ENCODE measurements around the gene PER2. TPM values are rescaled to one million over a fixed set of nuclear protein-coding genes. Genes with fewer than 3 reads are reported as not detected.
"Not testable (repeated sequence)": the region's sequence is repeated elsewhere in the genome, so short reads cannot be mapped to it uniquely, and the experiment has no call there.

PER2 gene
- total and polyA plus RNA-seq, 8 donors = 4.4 to 188 (median 23.2) TPM

DNA sequence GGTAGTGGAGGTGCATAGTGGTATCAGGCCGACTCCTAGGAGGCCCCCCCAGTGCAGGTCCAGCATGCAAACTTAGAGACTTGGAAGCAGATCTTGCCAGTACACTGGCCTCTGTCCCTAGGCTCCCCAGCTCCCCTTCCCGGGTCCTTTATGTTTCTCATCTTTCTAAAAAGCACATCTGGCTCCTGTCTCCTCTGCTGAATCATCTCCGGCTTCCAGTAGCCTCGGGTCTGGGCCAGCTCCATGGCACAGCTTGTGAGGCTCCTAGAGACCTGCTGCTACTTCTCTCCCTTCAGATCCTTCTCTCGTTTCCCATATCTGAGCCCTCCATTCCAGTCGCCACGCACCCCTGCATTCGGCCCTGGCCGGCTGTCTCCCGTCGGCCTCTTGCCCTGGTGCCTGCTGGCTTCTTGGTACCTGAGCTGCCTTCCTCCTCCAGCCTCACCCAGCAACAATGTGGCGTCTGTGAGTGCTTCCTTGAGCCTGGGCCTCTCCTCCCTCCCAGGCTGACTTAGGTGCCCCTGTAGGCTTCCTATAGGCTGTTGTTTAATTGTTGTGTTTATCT, 38.5 kb upstream of the PER2 start:
- Histone ChIP-seq H3K27ac (no peak overlapping the region), H3K9me3 (no peaks in the 10 kb centered on the region), H3K27me3 (no peaks in the 10 kb centered on the region), H3K4me3 (no peak overlapping the region), H3K36me3 (peaks cover 26 to 89% (median 61%) of the 10 kb centered on the region in 4 donors), H3K4me1 (peaks cover under 1 to 5% (median 3%) of the 10 kb centered on the region in 4 donors)
- WGBS, 5 donors = 92 to 96% (median 94%) methylated on average over 11 to 12 of the region's 12 CpGs
- intact Hi-C loops (cut with DNase I; ENCODE audit: low total_unique reads) = no loop called here
- DNase-seq = no peak
- TF ChIP-seq EP300 (IDR thresholded peaks at IDR 0.05) (no peak), POLR2A (IDR thresholded peaks at IDR 0.05) (no peak), POLR2AphosphoS5 (IDR thresholded peaks at IDR 0.05) (no peak)
- TF ChIP-seq, protein P1, sequence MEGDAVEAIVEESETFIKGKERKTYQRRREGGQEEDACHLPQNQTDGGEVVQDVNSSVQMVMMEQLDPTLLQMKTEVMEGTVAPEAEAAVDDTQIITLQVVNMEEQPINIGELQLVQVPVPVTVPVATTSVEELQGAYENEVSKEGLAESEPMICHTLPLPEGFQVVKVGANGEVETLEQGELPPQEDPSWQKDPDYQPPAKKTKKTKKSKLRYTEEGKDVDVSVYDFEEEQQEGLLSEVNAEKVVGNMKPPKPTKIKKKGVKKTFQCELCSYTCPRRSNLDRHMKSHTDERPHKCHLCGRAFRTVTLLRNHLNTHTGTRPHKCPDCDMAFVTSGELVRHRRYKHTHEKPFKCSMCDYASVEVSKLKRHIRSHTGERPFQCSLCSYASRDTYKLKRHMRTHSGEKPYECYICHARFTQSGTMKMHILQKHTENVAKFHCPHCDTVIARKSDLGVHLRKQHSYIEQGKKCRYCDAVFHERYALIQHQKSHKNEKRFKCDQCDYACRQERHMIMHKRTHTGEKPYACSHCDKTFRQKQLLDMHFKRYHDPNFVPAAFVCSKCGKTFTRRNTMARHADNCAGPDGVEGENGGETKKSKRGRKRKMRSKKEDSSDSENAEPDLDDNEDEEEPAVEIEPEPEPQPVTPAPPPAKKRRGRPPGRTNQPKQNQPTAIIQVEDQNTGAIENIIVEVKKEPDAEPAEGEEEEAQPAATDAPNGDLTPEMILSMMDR (IDR thresholded peaks at IDR 0.05) = no peak

DNA sequence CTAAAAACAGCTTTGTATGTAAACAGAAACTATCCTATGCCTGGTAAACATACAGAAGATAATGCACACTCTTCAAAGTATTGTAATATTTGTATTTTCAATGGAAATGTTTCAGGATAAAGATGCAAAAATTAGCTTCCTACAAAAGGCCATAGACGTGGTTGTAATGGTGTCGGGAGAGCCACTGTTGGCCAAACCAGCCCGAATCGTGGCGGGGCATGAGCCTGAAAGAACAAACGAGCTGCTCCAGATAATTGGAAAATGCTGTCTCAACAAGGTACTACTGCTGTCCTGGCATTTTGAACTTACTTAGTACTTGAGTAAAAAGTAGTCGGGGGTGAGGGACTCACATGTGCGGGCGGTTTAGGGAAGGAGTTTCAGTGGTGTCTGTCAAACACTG, 37.3 kb upstream of the PER2 start:
- H3K4me3 ChIP-seq = no peak overlapping the region
- no peak overlapping the region for H3K27ac ChIP-seq
- 84 to 89% (median 86%) methylated on average over 9 of the region's 9 CpGs for WGBS, 5 donors
- no peak for TF ChIP-seq POLR2A (IDR thresholded peaks at IDR 0.05)
- TF ChIP-seq, protein P1 (IDR thresholded peaks at IDR 0.05) = no peak
- no peak for TF ChIP-seq POLR2AphosphoS5 (IDR thresholded peaks at IDR 0.05)
- no peak for TF ChIP-seq EP300 (IDR thresholded peaks at IDR 0.05)
- no peaks in the 10 kb centered on the region for H3K27me3 ChIP-seq
- no peaks in the 10 kb centered on the region for H3K9me3 ChIP-seq
- peaks cover 10 to 16% (median 13%) of the 10 kb centered on the region in 4 donors for H3K4me1 ChIP-seq
- peaks cover 26 to 79% (median 57%) of the 10 kb centered on the region in 4 donors for H3K36me3 ChIP-seq
- DNase-seq = no peak
- intact Hi-C loops (cut with DNase I; ENCODE audit: low total_unique reads) = no loop called here

DNA sequence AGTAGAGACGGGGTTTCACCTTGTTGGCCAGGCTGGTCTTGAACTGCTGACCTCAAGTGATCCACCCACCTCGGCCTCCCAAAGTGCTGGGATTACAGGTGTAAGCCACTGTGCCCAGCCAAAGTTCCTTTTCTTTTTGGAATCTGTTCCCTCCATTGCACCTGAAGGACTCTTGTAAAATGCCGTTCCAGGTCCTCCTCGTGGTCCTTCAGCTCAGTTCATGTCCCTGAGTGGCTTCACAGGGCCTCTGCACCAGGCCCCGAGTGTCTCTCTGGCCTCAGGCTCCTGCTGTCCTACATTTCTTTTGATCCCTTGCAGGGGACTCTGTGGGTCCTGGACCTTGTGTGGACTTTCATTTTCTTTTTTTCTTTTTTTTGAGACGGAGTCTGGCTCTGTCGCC, 35.8 kb upstream of the PER2 start:
- Histone ChIP-seq H3K4me1 (peaks cover 17 to 24% (median 22%) of the 10 kb centered on the region in 4 donors), H3K36me3 (peaks cover 20 to 64% (median 43%) of the 10 kb centered on the region in 4 donors)
- WGBS, 5 donors = 93 to 97% (median 94%) methylated on average over 7 of the region's 7 CpGs
- H3K27ac ChIP-seq; H3K4me3 ChIP-seq; DNase-seq; H3K27me3 ChIP-seq; H3K9me3 ChIP-seq; intact Hi-C loops (cut with DNase I; ENCODE audit: low total_unique reads): not testable (repeated sequence)

DNA sequence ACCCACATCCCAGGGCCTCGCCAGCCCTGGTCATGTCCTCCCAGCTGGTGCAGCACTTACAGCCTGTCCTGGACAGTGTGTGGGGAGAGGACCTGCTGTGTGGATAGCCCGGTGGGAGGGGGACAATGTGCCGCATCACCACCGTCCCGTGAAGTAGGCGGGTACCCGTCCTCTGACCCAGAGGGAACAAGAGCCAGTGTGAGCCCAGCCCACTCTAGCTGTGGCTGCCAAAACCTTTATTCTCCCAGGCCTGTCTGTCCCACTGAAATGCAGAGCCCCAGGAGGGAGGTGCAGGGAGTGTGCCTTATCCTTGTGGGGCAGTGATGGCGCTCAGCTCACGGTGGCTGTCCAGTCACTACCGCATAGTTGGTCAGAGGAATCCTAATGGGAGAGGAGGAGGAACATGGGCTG, 33.6 kb upstream of the PER2 start:
- peak in 1 of 2 donors; percentile 9 for DNase-seq
- H3K4me3 ChIP-seq = peak overlapping the region in 2 of 4 donors; percentile 85 to 96
- TF ChIP-seq EP300 (IDR thresholded peaks at IDR 0.05) (no peak), POLR2AphosphoS5 (IDR thresholded peaks at IDR 0.05) (no peak), POLR2A (IDR thresholded peaks at IDR 0.05) (no peak)
- TF ChIP-seq, protein P1 (IDR thresholded peaks at IDR 0.05) = no peak
- WGBS, 5 donors = 77 to 94% (median 89%) methylated on average over 4 to 10 of the region's 10 CpGs
- no peak overlapping the region for H3K27ac ChIP-seq
- H3K4me1 ChIP-seq = peaks cover 17 to 26% (median 22%) of the 10 kb centered on the region in 4 donors
- intact Hi-C loops (cut with DNase I; ENCODE audit: low total_unique reads) = no loop called here
- H3K27me3 ChIP-seq = no peaks in the 10 kb centered on the region
- H3K9me3 ChIP-seq = no peaks in the 10 kb centered on the region
- H3K36me3 ChIP-seq = peaks cover 12 to 44% (median 22%) of the 10 kb centered on the region in 4 donors

DNA sequence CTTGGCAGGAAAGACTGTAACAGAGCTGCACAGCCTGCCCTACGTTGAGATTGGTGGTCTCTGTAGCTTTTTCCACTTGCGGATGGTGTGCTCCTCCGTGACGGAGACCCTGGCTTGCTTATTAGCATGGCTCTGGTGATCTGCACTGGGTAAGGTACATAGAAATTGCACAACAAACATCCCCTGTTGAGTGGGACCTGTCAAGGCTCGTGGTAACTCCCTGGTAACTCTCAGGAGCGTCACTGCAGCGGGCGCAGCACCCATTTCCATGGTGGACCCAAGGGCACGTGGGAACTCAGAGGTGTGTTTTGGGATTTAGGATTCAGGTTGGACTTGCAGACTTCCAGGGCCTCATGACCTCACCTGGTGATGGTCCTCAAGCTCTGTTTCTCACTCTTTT, 33.1 kb upstream of the PER2 start:
- intact Hi-C loops (cut with DNase I; ENCODE audit: low total_unique reads) = no loop called here
- Histone ChIP-seq H3K27ac (peak overlapping the region in 1 of 5 donors; percentile 83), H3K9me3 (no peaks in the 10 kb centered on the region), H3K27me3 (no peaks in the 10 kb centered on the region), H3K4me1 (peaks cover 17 to 26% (median 22%) of the 10 kb centered on the region in 4 donors), H3K36me3 (peaks cover 7 to 38% (median 18%) of the 10 kb centered on the region in 4 donors), H3K4me3 (peak overlapping the region; percentile 84 to 96 (median 88))
- DNase-seq = no peak
- 55 to 74% (median 63%) methylated on average over 9 of the region's 9 CpGs for WGBS, 5 donors
- TF ChIP-seq POLR2A (IDR thresholded peaks at IDR 0.05) (no peak), POLR2AphosphoS5 (IDR thresholded peaks at IDR 0.05) (no peak), EP300 (IDR thresholded peaks at IDR 0.05) (no peak)
- TF ChIP-seq, protein P1 (IDR thresholded peaks at IDR 0.05) = no peak
